A549 treated with CpdA at 1 μM for 4 hours (cell line): Measurements from ENCODE around the gene KRT84. TPM values are rescaled to one million over a fixed set of nuclear protein-coding genes. Genes with fewer than 3 reads are reported as not detected.

ENCODE experiments used
- total RNA-seq: library from RNA; stranded (reverse); fragments of 200-300 nt; extraction: Qiagen RNA extraction; gene quantifications from 5 replicates; pipeline ENCODE4 v1.2.3, GENCODE V29; 2022; ENCODE audit warnings: low read depth

KRT84 gene
- not detected in 5 replicates for total RNA-seq

GRCh38 chr12:52385226-52385702, at the start of gene KRT84:
KRT84 (minus strand) TSS chr12:52385652; CDS start chr12:52385585, 67 bp downstream.

GRCh38 chr12:52434081-52434733, 48.8 kb upstream of the KRT84 start, which contains the start of gene KRT75:
KRT75 (minus strand) TSS chr12:52434371; CDS start chr12:52434304, 67 bp downstream.

GRCh38 chr12:52405922-52406385, 20.5 kb upstream of the KRT84 start, which contains the start of gene KRT82:
KRT82 (minus strand) TSS chr12:52406335; CDS start chr12:52406277, 58 bp downstream.

GRCh38 chr12:52366738-52367485, 18.5 kb downstream of the KRT84 start, which contains the start of gene KRT85:
KRT85 (minus strand) TSS chr12:52367481; CDS start chr12:52367405, 76 bp downstream.

Other genes starting within 250 kb of the KRT84 start
- 46.5 to 67.3 TPM (median 57.9 TPM) in 5 replicates for gene KRT80, start 193.6 kb downstream of the KRT84 start, total RNA-seq
- 3,689 to 4,475 TPM (median 3,814 TPM) in 5 replicates for gene KRT7, start 152.4 kb downstream of the KRT84 start, total RNA-seq
- 20.4 to 43.5 TPM (median 41.1 TPM) in 5 replicates for gene KRT86, start 111.0 kb downstream of the KRT84 start, total RNA-seq
- gene KRT81, start 94.1 kb downstream of the KRT84 start, total RNA-seq: 2,679 to 3,731 TPM (median 3,430 TPM) in 5 replicates
- 2.2 to 6.1 TPM (median 5.3 TPM) in 5 replicates for gene KRT83, start 64.3 kb downstream of the KRT84 start, total RNA-seq
- not detected in 5 replicates for gene KRT85, start 18.2 kb downstream of the KRT84 start, total RNA-seq
- gene KRT82, start 20.7 kb upstream of the KRT84 start, total RNA-seq: not detected in 5 replicates
- 0.19 to 0.29 TPM (median 0.23 TPM) in 5 replicates for gene KRT75, start 48.7 kb upstream of the KRT84 start, total RNA-seq
- gene KRT6B, start 66.5 kb upstream of the KRT84 start, total RNA-seq: 0.06 TPM in 1 of 5 replicates, not detected in the others
- not detected in 5 replicates for gene KRT6C, start 88.2 kb upstream of the KRT84 start, total RNA-seq
- gene KRT6A, start 107.6 kb upstream of the KRT84 start, total RNA-seq: 0.15 to 0.42 TPM (median 0.29 TPM) in 5 replicates
- 0.08 to 0.25 TPM (median 0.09 TPM) in 3 of 5 replicates, not detected in the others for gene KRT5, start 134.7 kb upstream of the KRT84 start, total RNA-seq
- gene KRT71, start 167.5 kb upstream of the KRT84 start, total RNA-seq: not detected in 5 replicates
- gene KRT74, start 188.2 kb upstream of the KRT84 start, total RNA-seq: not detected in 5 replicates
- gene KRT72, start 215.8 kb upstream of the KRT84 start, total RNA-seq: not detected in 5 replicates
- gene KRT73, start 232.9 kb upstream of the KRT84 start, total RNA-seq: not detected in 5 replicates